ENCODE data around the gene TMEM115. TPM values are rescaled to one million over a fixed set of nuclear protein-coding genes. Genes with fewer than 3 reads are reported as not detected.

Gene TMEM115
- total RNA-seq, 1 experiment from 2014 or later: 29.4 TPM

- BruUV-seq (replicated peaks): TSS peak; percentile 59
- Mint-ChIP-seq H3K9me3 (ENCODE audit: low read depth, unreplicated experiment) (no peaks in the 10 kb centered on the region), H3K27me3 (ENCODE audit: unreplicated experiment) (no peaks in the 10 kb centered on the region), H3K4me1 (ENCODE audit: low read depth, unreplicated experiment) (peaks cover 16% of the 10 kb centered on the region), H3K36me3 (ENCODE audit: insufficient read depth, unreplicated experiment) (peaks cover 28% of the 10 kb centered on the region), H3K27ac (ENCODE audit: unreplicated experiment) (peak within 1 kb of the TSS; percentile 13), H3K4me3 (ENCODE audit: low read depth, unreplicated experiment) (peak within 1 kb of the TSS; percentile 84)
- peak; percentile 95 for DNase-seq
- no peak for TF ChIP-seq CTCF (IDR thresholded peaks at IDR 0.05; ENCODE audit: unreplicated experiment)
- CTCF ChIA-PET: interaction anchor here (1.1 to 2.8 kb wide), 4 partner anchors 13 to 192 kb away, joined by 3 to 15 read pairs (median 5); no protein-coding TSS in a partner anchor
- intact Hi-C loops (cut with micrococcal nuclease; ENCODE audit: unreplicated experiment): no loop called here
These were observed 8.6 kb downstream of the TMEM115 start, which contains the start of the genes CYB561D2 and NPRL2 for GRCh38 chr3:50350527-50351322. CYB561D2 (plus strand) TSS chr3:50350862; CDS start chr3:50351434, 572 bp downstream. NPRL2 (minus strand) TSS chr3:50350775; CDS start chr3:50350652, 123 bp downstream.

GRCh38 chr3:50350213-50350526, 9.2 kb downstream of the TMEM115 start:
- Mint-ChIP-seq H3K36me3 (ENCODE audit: insufficient read depth, unreplicated experiment) (peaks cover 28% of the 10 kb centered on the region), H3K4me1 (ENCODE audit: low read depth, unreplicated experiment) (peaks cover 18% of the 10 kb centered on the region), H3K27me3 (ENCODE audit: unreplicated experiment) (no peaks in the 10 kb centered on the region), H3K27ac (ENCODE audit: unreplicated experiment) (peak overlapping the region; percentile 13), H3K4me3 (ENCODE audit: low read depth, unreplicated experiment) (peak overlapping the region; percentile 84), H3K9me3 (ENCODE audit: low read depth, unreplicated experiment) (no peaks in the 10 kb centered on the region)
- no peak for TF ChIP-seq CTCF (IDR thresholded peaks at IDR 0.05; ENCODE audit: unreplicated experiment)
- CTCF ChIA-PET: interaction anchor here (1.1 to 2.8 kb wide), 4 partner anchors 12 to 192 kb away, joined by 3 to 15 read pairs (median 5); no protein-coding TSS in a partner anchor
- DNase-seq: no peak
- intact Hi-C loops (cut with micrococcal nuclease; ENCODE audit: unreplicated experiment): no loop called here
- BruUV-seq (replicated peaks): TSS peak; percentile 28

- Mint-ChIP-seq H3K27ac (ENCODE audit: unreplicated experiment) (no peak overlapping the region), H3K4me3 (ENCODE audit: low read depth, unreplicated experiment) (no peak overlapping the region), H3K9me3 (ENCODE audit: low read depth, unreplicated experiment) (no peaks in the 10 kb centered on the region), H3K4me1 (ENCODE audit: low read depth, unreplicated experiment) (peaks cover 18% of the 10 kb centered on the region), H3K27me3 (ENCODE audit: unreplicated experiment) (peaks cover 13% of the 10 kb centered on the region), H3K36me3 (ENCODE audit: insufficient read depth, unreplicated experiment) (peaks cover 20% of the 10 kb centered on the region)
- BruUV-seq (replicated peaks): no TSS peak
- peak; percentile 76 for DNase-seq
- peak; percentile 33 for TF ChIP-seq CTCF (IDR thresholded peaks at IDR 0.05; ENCODE audit: unreplicated experiment)
- CTCF ChIA-PET: interaction anchor here (0.6 to 1.6 kb wide), 4 partner anchors 10 to 195 kb away, joined by 3 to 10 read pairs (median 5); no protein-coding TSS in a partner anchor
- intact Hi-C loops (cut with micrococcal nuclease; ENCODE audit: unreplicated experiment): loop anchor here (5.0 kb wide), 3 partner anchors 80 to 265 kb away; partner anchors contain the start of gene CISH
These were observed 12.0 kb downstream of the TMEM115 start for GRCh38 chr3:50347187-50347813.

GRCh38 chr3:50345586-50346234, 13.6 kb downstream of the TMEM115 start, which contains the start of gene ZMYND10:
ZMYND10 (minus strand) TSS chr3:50345732; CDS start chr3:50345579, 153 bp downstream.
- Mint-ChIP-seq H3K36me3 (ENCODE audit: insufficient read depth, unreplicated experiment) (peaks cover 11% of the 10 kb centered on the region), H3K4me3 (ENCODE audit: low read depth, unreplicated experiment) (peak within 1 kb of the TSS; percentile 54), H3K4me1 (ENCODE audit: low read depth, unreplicated experiment) (peaks cover 18% of the 10 kb centered on the region), H3K27ac (ENCODE audit: unreplicated experiment) (no peak within 1 kb of the TSS), H3K27me3 (ENCODE audit: unreplicated experiment) (peaks cover 13% of the 10 kb centered on the region), H3K9me3 (ENCODE audit: low read depth, unreplicated experiment) (no peaks in the 10 kb centered on the region)
- no TSS peak for BruUV-seq (replicated peaks)
- DNase-seq: peak; percentile 79
- CTCF ChIA-PET: interaction anchor here (0.8 kb wide), 1 partner anchor 9 kb away, joined by 3 read pairs; no protein-coding TSS in a partner anchor
- no peak for TF ChIP-seq CTCF (IDR thresholded peaks at IDR 0.05; ENCODE audit: unreplicated experiment)
- intact Hi-C loops (cut with micrococcal nuclease; ENCODE audit: unreplicated experiment): loop anchor here (5.0 kb wide), 3 partner anchors 82 to 267 kb away; partner anchors contain the start of gene CISH
